Gastroesophageal sphincter (tissue), 3 donors: Measurements from ENCODE around the gene STARD3.

Experiments
- CTCF ChIP-seq, 4 experiments: fragments of 200-600 bp in 2 of 4; fragments of 450-650 bp in 2 of 4; sonication (generic) in 1 of 4; IDR thresholded peaks; one replicate each; pipeline ENCODE4 v1.5.1; 2017 to 2019; ENCODE audit warnings: antibody characterized with exemption in 4 of 4, mild to moderate bottlenecking in 2 of 4, moderate library complexity in 2 of 4
- EP300 ChIP-seq: sonication (generic); formaldehyde crosslinking; IDR thresholded peaks from one replicate; pipeline ENCODE4 v1.6.1; 2017; ENCODE audit warnings: antibody characterized with exemption, mild to moderate bottlenecking
- POLR2A ChIP-seq, 2 donors: fragments of 450-650 bp; IDR thresholded peaks; one replicate each; pipeline ENCODE4 v1.6.1; 2017; ENCODE audit warnings: antibody characterized with exemption in 2 of 2, mild to moderate bottlenecking in 2 of 2, moderate library complexity in 1 of 2
- POLR2AphosphoS5 ChIP-seq: sonication (generic); formaldehyde crosslinking; IDR thresholded peaks from one replicate; pipeline ENCODE4 v1.6.1; 2017; ENCODE audit warnings: antibody characterized with exemption

- no peak for TF ChIP-seq CTCF (IDR thresholded peaks at IDR 0.05)
- no peak for TF ChIP-seq POLR2AphosphoS5
- TF ChIP-seq POLR2A (IDR thresholded peaks at IDR 0.05): no peak
- TF ChIP-seq EP300: no peak
Observed at GRCh38 chr17:39663688-39664580, 27.0 kb downstream of the STARD3 start.
